Neural cell (in vitro differentiated cells): ENCODE results near the gene GNAT3. TPM values are rescaled to one million over a fixed set of nuclear protein-coding genes. Genes with fewer than 3 reads are reported as not detected.

Experiments used
- H2AFZ ChIP-seq: fragments of 200-600, 300-800 bp; sonication (generic), shearing (Covaris generic); 2 replicates; pipeline ENCODE4 v1.6.0; 2014; ENCODE audit warnings: low read depth, mild to moderate bottlenecking, antibody characterized with exemption, low read length, moderate library complexity
- H3F3A ChIP-seq: fragments of 200-600 bp; shearing (Covaris generic); 2 replicates; pipeline ENCODE4 v1.6.1; 2016; ENCODE audit warnings: mild to moderate bottlenecking, moderate library complexity, mixed read lengths, antibody characterized with exemption, low read length; ENCODE audit not compliant: insufficient read depth, poor library complexity, severe bottlenecking
- H3K27ac ChIP-seq: fragments of 200-600, 300-800 bp; sonication (generic), shearing (Covaris generic); 2 replicates; pipeline ENCODE4 v1.5.1; 2014; ENCODE audit warnings: mild to moderate bottlenecking, low read length, moderate library complexity
- H3K27me3 ChIP-seq: fragments of 300-800, 200-600 bp; sonication (generic), shearing (Covaris generic); 2 replicates; pipeline ENCODE4 v1.6.0; 2014; ENCODE audit warnings: mild to moderate bottlenecking, low read depth, low read length, moderate library complexity; ENCODE audit not compliant: insufficient read depth
- H3K36me3 ChIP-seq: fragments of 300-800, 200-600 bp; sonication (generic), shearing (Covaris generic); 2 replicates; pipeline ENCODE4 v1.5.1; 2014; ENCODE audit warnings: mild to moderate bottlenecking, antibody characterized with exemption, low read length, moderate library complexity; ENCODE audit not compliant: insufficient read depth
- H3K4me2 ChIP-seq: fragments of 300-800, 200-600 bp; sonication (generic), shearing (Covaris generic); 2 replicates; pipeline ENCODE4 v1.6.0; 2014; ENCODE audit warnings: mild to moderate bottlenecking, low read length
- H3K4me3 ChIP-seq: fragments of 300-800, 200-600 bp; sonication (generic), shearing (Covaris generic); 2 replicates; pipeline ENCODE4 v1.5.1; 2014; ENCODE audit warnings: mild to moderate bottlenecking, low read length, moderate library complexity
- H3K79me2 ChIP-seq: fragments of 200-600 bp; shearing (Covaris generic); replicated peaks from 2 replicates; pipeline ENCODE4 v1.6.0; 2014; ENCODE audit warnings: mild to moderate bottlenecking, low read length, moderate library complexity; ENCODE audit not compliant: insufficient read depth
- H3K9ac ChIP-seq: fragments of 300-800, 200-600 bp; sonication (generic), shearing (Covaris generic); 2 replicates; pipeline ENCODE4 v1.6.1; 2016; ENCODE audit warnings: mild to moderate bottlenecking, low read length, mixed read lengths
- H3K9me2 ChIP-seq: fragments of 200-600 bp; shearing (Covaris generic); 2 replicates; pipeline ENCODE4 v1.6.1; 2016; ENCODE audit warnings: mild to moderate bottlenecking, low read length, mixed read lengths; ENCODE audit not compliant: insufficient read depth
- H3K9me3 ChIP-seq: fragments of 200-600, 300-800 bp; sonication (generic), shearing (Covaris generic); 2 replicates; pipeline ENCODE4 v1.6.1; 2016; ENCODE audit warnings: mild to moderate bottlenecking, mixed run types, low read length, moderate library complexity, mixed read lengths
- H4K20me1 ChIP-seq: fragments of 200-600 bp; shearing (Covaris generic); 2 replicates; pipeline ENCODE4 v1.6.1; 2016; ENCODE audit warnings: mild to moderate bottlenecking, mixed run types; ENCODE audit not compliant: insufficient read depth
- CTCF ChIP-seq: fragments of 450-650 bp; IDR thresholded peaks from 2 replicates; pipeline ENCODE4 v1.5.1; 2014; ENCODE audit warnings: antibody characterized with exemption, mild to moderate bottlenecking, moderate library complexity; ENCODE audit not compliant: poor library complexity, severe bottlenecking
- EP300 ChIP-seq: fragments of 450-650 bp; conservative IDR thresholded peaks from 2 replicates; pipeline ENCODE4 v1.6.1; 2014; ENCODE audit warnings: antibody characterized with exemption, mild to moderate bottlenecking, moderate library complexity; ENCODE audit not compliant: poor library complexity, severe bottlenecking
- EZH2 ChIP-seq: fragments of 200-600, 300-800 bp; shearing (Covaris generic), sonication (generic); IDR thresholded peaks from 2 replicates; pipeline ENCODE4 v1.6.1; 2014; ENCODE audit warnings: antibody characterized with exemption, low read length, borderline replicate concordance, mild to moderate bottlenecking; ENCODE audit not compliant: insufficient read depth, poor library complexity, severe bottlenecking
- MXI1 ChIP-seq: fragments of 450-650 bp; conservative IDR thresholded peaks from 2 replicates; pipeline ENCODE4 v1.6.1; 2014; ENCODE audit warnings: antibody characterized with exemption, mild to moderate bottlenecking; ENCODE audit not compliant: poor library complexity, severe bottlenecking
- POLR2AphosphoS5 ChIP-seq: IDR thresholded peaks from 2 replicates; pipeline ENCODE4 v1.6.1; 2012
- RAD21 ChIP-seq: fragments of 450-650 bp; conservative IDR thresholded peaks from 2 replicates; pipeline ENCODE4 v1.6.1; 2014; ENCODE audit warnings: antibody characterized with exemption, mild to moderate bottlenecking, moderate library complexity
- SMC3 ChIP-seq: fragments of 450-650 bp; conservative IDR thresholded peaks from 2 replicates; pipeline ENCODE4 v1.6.1; 2014; ENCODE audit warnings: antibody characterized with exemption, mild to moderate bottlenecking, moderate library complexity; ENCODE audit not compliant: poor library complexity
- TAF1 ChIP-seq: IDR thresholded peaks from 2 replicates; pipeline ENCODE4 v1.6.1; 2012; ENCODE audit warnings: low read depth
- polyA plus RNA-seq: library from polyadenylated mRNA; depleted of rRNA; stranded (reverse); fragments of >200 nt; gene quantifications from 2 replicates; pipeline ENCODE4 v1.2.3, GENCODE V29; 2014
- TF ChIP-seq, protein P1 (sequence below): IDR thresholded peaks from 2 replicates; pipeline ENCODE4 v1.6.1; 2012; ENCODE audit warnings: borderline replicate concordance

Gene GNAT3
- polyA plus RNA-seq, 1 donor from 2014 or later, result not detected

DNA sequence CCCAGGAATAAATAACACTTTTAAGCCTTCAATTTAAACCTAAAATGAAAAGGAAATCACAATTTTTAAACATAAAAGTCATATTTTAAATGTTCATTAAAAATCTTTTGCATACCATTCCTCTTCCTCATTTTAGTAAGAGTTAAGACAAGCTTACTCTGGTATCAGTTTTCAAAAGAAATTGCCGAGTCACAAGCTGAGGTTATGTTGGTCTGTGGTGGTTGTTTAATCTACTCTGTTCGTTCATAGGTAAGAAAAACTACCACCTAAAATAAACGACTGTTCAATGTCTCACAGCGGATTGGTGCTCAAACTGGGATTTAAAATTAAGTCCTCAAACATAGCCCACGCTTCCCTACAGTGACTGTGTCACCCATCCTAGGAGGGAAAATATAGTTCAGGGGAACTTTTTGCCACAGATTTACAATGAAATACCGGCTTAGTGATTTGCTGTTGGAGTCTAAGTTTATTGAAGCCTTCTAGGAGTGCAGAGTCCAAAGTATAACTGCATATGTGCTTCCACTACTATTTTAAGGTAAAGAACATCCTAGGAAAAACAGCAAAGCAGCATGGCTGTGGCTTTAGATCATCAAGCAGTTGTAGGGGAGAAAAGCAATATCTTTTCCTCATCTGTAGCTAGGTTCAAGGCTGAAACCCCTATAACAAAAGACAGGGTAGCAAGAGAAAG is 61.1 kb downstream of the GNAT3 start:
- TF ChIP-seq, protein P1, sequence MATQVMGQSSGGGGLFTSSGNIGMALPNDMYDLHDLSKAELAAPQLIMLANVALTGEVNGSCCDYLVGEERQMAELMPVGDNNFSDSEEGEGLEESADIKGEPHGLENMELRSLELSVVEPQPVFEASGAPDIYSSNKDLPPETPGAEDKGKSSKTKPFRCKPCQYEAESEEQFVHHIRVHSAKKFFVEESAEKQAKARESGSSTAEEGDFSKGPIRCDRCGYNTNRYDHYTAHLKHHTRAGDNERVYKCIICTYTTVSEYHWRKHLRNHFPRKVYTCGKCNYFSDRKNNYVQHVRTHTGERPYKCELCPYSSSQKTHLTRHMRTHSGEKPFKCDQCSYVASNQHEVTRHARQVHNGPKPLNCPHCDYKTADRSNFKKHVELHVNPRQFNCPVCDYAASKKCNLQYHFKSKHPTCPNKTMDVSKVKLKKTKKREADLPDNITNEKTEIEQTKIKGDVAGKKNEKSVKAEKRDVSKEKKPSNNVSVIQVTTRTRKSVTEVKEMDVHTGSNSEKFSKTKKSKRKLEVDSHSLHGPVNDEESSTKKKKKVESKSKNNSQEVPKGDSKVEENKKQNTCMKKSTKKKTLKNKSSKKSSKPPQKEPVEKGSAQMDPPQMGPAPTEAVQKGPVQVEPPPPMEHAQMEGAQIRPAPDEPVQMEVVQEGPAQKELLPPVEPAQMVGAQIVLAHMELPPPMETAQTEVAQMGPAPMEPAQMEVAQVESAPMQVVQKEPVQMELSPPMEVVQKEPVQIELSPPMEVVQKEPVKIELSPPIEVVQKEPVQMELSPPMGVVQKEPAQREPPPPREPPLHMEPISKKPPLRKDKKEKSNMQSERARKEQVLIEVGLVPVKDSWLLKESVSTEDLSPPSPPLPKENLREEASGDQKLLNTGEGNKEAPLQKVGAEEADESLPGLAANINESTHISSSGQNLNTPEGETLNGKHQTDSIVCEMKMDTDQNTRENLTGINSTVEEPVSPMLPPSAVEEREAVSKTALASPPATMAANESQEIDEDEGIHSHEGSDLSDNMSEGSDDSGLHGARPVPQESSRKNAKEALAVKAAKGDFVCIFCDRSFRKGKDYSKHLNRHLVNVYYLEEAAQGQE, result no peak
- TF ChIP-seq TAF1 (no peak), EP300 (no peak), EZH2 (no peak), POLR2AphosphoS5 (no peak), SMC3 (no peak), MXI1 (no peak), CTCF (no peak), RAD21 (no peak)
- no peaks in the 10 kb centered on the region for H3K79me2 ChIP-seq
- no peak overlapping the region for H3K4me2 ChIP-seq
- H3F3A ChIP-seq, result no peaks in the 10 kb centered on the region
- no peaks in the 10 kb centered on the region for H4K20me1 ChIP-seq
- no peak overlapping the region for H3K4me3 ChIP-seq
- no peak overlapping the region for H3K9ac ChIP-seq
- no peaks in the 10 kb centered on the region for H3K9me2 ChIP-seq
- H3K9me3 ChIP-seq, result no peaks in the 10 kb centered on the region
- H3K27ac ChIP-seq, result no peak overlapping the region
- H2AFZ ChIP-seq, result no peak overlapping the region
- H3K36me3 ChIP-seq, result no peaks in the 10 kb centered on the region
- no peaks in the 10 kb centered on the region for H3K27me3 ChIP-seq

DNA sequence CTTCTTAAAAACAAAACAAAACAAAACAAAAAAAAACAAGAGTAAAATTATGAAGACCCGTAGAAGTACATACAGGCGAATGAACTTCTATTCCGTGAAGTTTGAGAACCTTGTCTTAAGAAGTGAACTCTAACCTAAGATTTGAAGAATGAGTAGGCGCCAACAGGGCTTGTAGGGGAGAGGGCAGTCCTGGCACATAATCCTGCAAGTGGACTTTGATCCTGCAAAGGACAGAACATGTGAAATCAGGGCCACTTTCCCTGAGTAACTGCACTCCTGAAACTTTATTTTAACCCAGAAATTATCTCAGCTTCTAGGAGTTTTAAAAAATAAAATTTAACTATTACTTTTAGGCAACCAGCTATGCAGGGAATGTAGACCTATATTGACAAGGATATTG is 62.0 kb downstream of the GNAT3 start:
- TF ChIP-seq POLR2AphosphoS5 (no peak), SMC3 (no peak), CTCF (no peak), RAD21 (no peak), TAF1 (no peak), MXI1 (no peak), EP300 (no peak), EZH2 (no peak)
- TF ChIP-seq, protein P1, result no peak
- Histone ChIP-seq H3K9me3 (no peaks in the 10 kb centered on the region), H3K27ac (no peak overlapping the region), H3K27me3 (no peaks in the 10 kb centered on the region), H3F3A (no peaks in the 10 kb centered on the region), H3K36me3 (no peaks in the 10 kb centered on the region), H3K4me3 (no peak overlapping the region), H3K9me2 (no peaks in the 10 kb centered on the region), H3K4me2 (no peak overlapping the region), H4K20me1 (no peaks in the 10 kb centered on the region), H3K9ac (no peak overlapping the region), H3K79me2 (no peaks in the 10 kb centered on the region), H2AFZ (no peak overlapping the region)
